Cardiac muscle cell (in vitro differentiated cells and primary cell): ENCODE results near the gene BCL7B. TPM values are rescaled to one million over a fixed set of nuclear protein-coding genes. Genes with fewer than 3 reads are reported as not detected.

Experiments used
- DNase-seq, 2 donors: peaks; one replicate each; pipeline versions ENCODE4 v3.0.0 to v3.0.0-alpha.2; 2010 to 2017; ENCODE audit warnings: low read depth in 1 of 2, low spot score in 1 of 2
- H3K27ac ChIP-seq: fragments of 200-600 bp; sonication (generic); 2 replicates; pipeline ENCODE4 v1.5.1; 2016
- H3K27me3 ChIP-seq: fragments of 200-600 bp; sonication (generic); 2 replicates; pipeline ENCODE4 v1.6.0; 2016; ENCODE audit warnings: control low read depth
- H3K36me3 ChIP-seq: fragments of 200-600 bp; sonication (generic); 2 replicates; pipeline ENCODE4 v1.5.1; 2016; ENCODE audit warnings: control low read depth
- H3K4me1 ChIP-seq: fragments of 200-600 bp; sonication (generic); 2 replicates; pipeline ENCODE4 v1.8.1; 2017; ENCODE audit warnings: low read depth, mild to moderate bottlenecking, mixed run types
- H3K4me3 ChIP-seq: fragments of 200-600 bp; sonication (generic); 2 replicates; pipeline ENCODE4 v1.5.1; 2016; ENCODE audit warnings: mild to moderate bottlenecking
- H3K9me3 ChIP-seq: fragments of 200-600 bp; sonication (generic); 2 replicates; pipeline ENCODE4 v1.5.1; 2017; ENCODE audit warnings: low read depth, mild to moderate bottlenecking, control low read depth
- CTCF ChIP-seq: IDR thresholded peaks from 2 replicates; pipeline ENCODE4 v1.5.1; 2012; ENCODE audit warnings: low read depth, mild to moderate bottlenecking, low read length
- polyA plus RNA-seq: library from polyadenylated mRNA; unstranded; fragments of >200 nt; fragmentation: Nextera tagmentation; extraction: Ambion mirVana; gene quantifications from 2 replicates; pipeline ENCODE4 v1.2.1, GENCODE V29; 2016
- total RNA-seq: library from RNA; depleted of rRNA; stranded (reverse); fragments of >200 nt; gene quantifications from 2 replicates; pipeline ENCODE4 v1.2.3, GENCODE V29; 2016

The BCL7B gene
- total and polyA plus RNA-seq, 2 experiments from 2014 or later: 36.7 to 45.7 TPM

GRCh38 chr7:73487486-73487885, 70.0 kb downstream of the BCL7B start:
- H3K4me1 ChIP-seq: no peaks in the 10 kb centered on the region
- TF ChIP-seq CTCF: no peak
- H3K36me3 ChIP-seq: peaks cover 58% of the 10 kb centered on the region
- no peak overlapping the region for H3K27ac ChIP-seq
- no peaks in the 10 kb centered on the region for H3K9me3 ChIP-seq
- no peak for DNase-seq
- no peaks in the 10 kb centered on the region for H3K27me3 ChIP-seq
- no peak overlapping the region for H3K4me3 ChIP-seq

Other genes with a start within 250 kb of the BCL7B start
- gene NSUN5, start 248.9 kb downstream of the BCL7B start, total RNA-seq: 42.4 and 46.7 TPM in 2 replicates
- 45.0 and 55.7 TPM in 2 replicates for gene NSUN5, start 248.9 kb downstream of the BCL7B start, polyA plus RNA-seq
- gene TRIM50, start 229.6 kb downstream of the BCL7B start, total RNA-seq: 0.32 TPM in 1 of 2 replicates, not detected in the other
- gene TRIM50, start 229.6 kb downstream of the BCL7B start, polyA plus RNA-seq: not detected in 2 replicates
- gene FKBP6, start 229.5 kb downstream of the BCL7B start, total RNA-seq: not detected in 2 replicates
- 0.11 TPM in 1 of 2 replicates, not detected in the other for gene FKBP6, start 229.5 kb downstream of the BCL7B start, polyA plus RNA-seq
- gene FZD9, start 123.9 kb downstream of the BCL7B start, total RNA-seq: 4.4 and 5.6 TPM in 2 replicates
- 2.5 and 3.8 TPM in 2 replicates for gene FZD9, start 123.9 kb downstream of the BCL7B start, polyA plus RNA-seq
- gene BAZ1B, start 35.4 kb downstream of the BCL7B start, total RNA-seq: 35.1 and 42.5 TPM in 2 replicates
- 18.1 and 19.7 TPM in 2 replicates for gene BAZ1B, start 35.4 kb downstream of the BCL7B start, polyA plus RNA-seq
- gene TBL2, start 20.9 kb upstream of the BCL7B start, total RNA-seq: 79.0 and 80.3 TPM in 2 replicates
- gene TBL2, start 20.9 kb upstream of the BCL7B start, polyA plus RNA-seq: 65.3 and 70.8 TPM in 2 replicates
- gene MLXIPL, start 66.8 kb upstream of the BCL7B start, total RNA-seq: 0.07 and 1.8 TPM in 2 replicates
- gene MLXIPL, start 66.8 kb upstream of the BCL7B start, polyA plus RNA-seq: 1.2 and 1.7 TPM in 2 replicates
- 31.0 and 32.0 TPM in 2 replicates for gene VPS37D, start 110.1 kb upstream of the BCL7B start, total RNA-seq
- gene VPS37D, start 110.1 kb upstream of the BCL7B start, polyA plus RNA-seq: 14.6 and 19.8 TPM in 2 replicates
- gene DNAJC30, start 125.8 kb upstream of the BCL7B start, total RNA-seq: 9.9 and 10.1 TPM in 2 replicates
- gene DNAJC30, start 125.8 kb upstream of the BCL7B start, polyA plus RNA-seq: 23.4 and 24.3 TPM in 2 replicates
- gene BUD23, start 125.9 kb upstream of the BCL7B start, total RNA-seq: 63.9 and 100.0 TPM in 2 replicates
- 141 and 170 TPM in 2 replicates for gene BUD23, start 125.9 kb upstream of the BCL7B start, polyA plus RNA-seq
- gene STX1A, start 162.0 kb upstream of the BCL7B start, total RNA-seq: 14.4 and 20.6 TPM in 2 replicates
- 9.8 and 11.8 TPM in 2 replicates for gene STX1A, start 162.0 kb upstream of the BCL7B start, polyA plus RNA-seq
- gene ABHD11, start 181.1 kb upstream of the BCL7B start, total RNA-seq: 30.9 and 48.9 TPM in 2 replicates
- 42.2 and 59.6 TPM in 2 replicates for gene ABHD11, start 181.1 kb upstream of the BCL7B start, polyA plus RNA-seq
- gene CLDN3, start 212.6 kb upstream of the BCL7B start, total RNA-seq: 5.9 and 11.0 TPM in 2 replicates
- gene CLDN3, start 212.6 kb upstream of the BCL7B start, polyA plus RNA-seq: 5.6 and 11.2 TPM in 2 replicates